Tibial artery (tissue), 4 donors: ENCODE measurements around the gene FCRL1.
A peak's percentile ranks its signal among the peaks of the same experiment; 100 is the strongest.

Experiments
- DNase-seq, 2 donors: peaks; one replicate each; pipeline ENCODE4 v3.0.0-alpha.2; 2019
- H3K27ac ChIP-seq, 2 donors: fragments of 200-600 bp; sonication (generic) in 1 of 2; 1 replicate in 1 of 2; 2 replicates in 1 of 2; pipeline ENCODE4 v1.5.1; 2018 to 2019; ENCODE audit warnings: mild to moderate bottlenecking in 1 of 2
- H3K27me3 ChIP-seq, 2 donors: fragments of 200-600 bp; sonication (generic) in 1 of 2; one replicate each; pipeline versions ENCODE4 v1.5.1 to v1.6.0; 2016 to 2019
- H3K36me3 ChIP-seq, 3 donors: fragments of 200-600 bp; sonication (generic) in 2 of 3; one replicate each; pipeline ENCODE4 v1.5.1; 2016 to 2019; ENCODE audit warnings: mild to moderate bottlenecking in 2 of 3
- H3K4me1 ChIP-seq, 4 donors: fragments of 200-600 bp; sonication (generic) in 2 of 4; 1 replicate in 3 of 4; 2 replicates in 1 of 4; pipeline ENCODE4 v1.5.1; 2016 to 2019
- H3K4me3 ChIP-seq, 2 donors: fragments of 200-600 bp; sonication (generic) in 1 of 2; 1 replicate in 1 of 2; 2 replicates in 1 of 2; pipeline ENCODE4 v1.5.1; 2018 to 2019; ENCODE audit warnings: mild to moderate bottlenecking in 2 of 2
- H3K9me3 ChIP-seq, 3 donors: fragments of 200-600 bp; sonication (generic) in 1 of 3; one replicate each; pipeline ENCODE4 v1.5.1; 2016 to 2019
- intact Hi-C: fragments of 100-400 bp; cut with DNase I; formaldehyde crosslinking; loops from one replicate; pipeline ENCODE4 v1.15.0; 2023; ENCODE audit warnings: low total_unique reads
- TF ChIP-seq, protein P1 (sequence below), 2 experiments: fragments of 200-600 bp in 1 of 2; fragments of 450-650 bp in 1 of 2; IDR thresholded peaks; one replicate each; pipeline ENCODE4 v1.5.1; 2017 to 2019; ENCODE audit warnings: antibody characterized with exemption in 2 of 2, mild to moderate bottlenecking in 1 of 2, moderate library complexity in 1 of 2

The FCRL1 gene

DNA sequence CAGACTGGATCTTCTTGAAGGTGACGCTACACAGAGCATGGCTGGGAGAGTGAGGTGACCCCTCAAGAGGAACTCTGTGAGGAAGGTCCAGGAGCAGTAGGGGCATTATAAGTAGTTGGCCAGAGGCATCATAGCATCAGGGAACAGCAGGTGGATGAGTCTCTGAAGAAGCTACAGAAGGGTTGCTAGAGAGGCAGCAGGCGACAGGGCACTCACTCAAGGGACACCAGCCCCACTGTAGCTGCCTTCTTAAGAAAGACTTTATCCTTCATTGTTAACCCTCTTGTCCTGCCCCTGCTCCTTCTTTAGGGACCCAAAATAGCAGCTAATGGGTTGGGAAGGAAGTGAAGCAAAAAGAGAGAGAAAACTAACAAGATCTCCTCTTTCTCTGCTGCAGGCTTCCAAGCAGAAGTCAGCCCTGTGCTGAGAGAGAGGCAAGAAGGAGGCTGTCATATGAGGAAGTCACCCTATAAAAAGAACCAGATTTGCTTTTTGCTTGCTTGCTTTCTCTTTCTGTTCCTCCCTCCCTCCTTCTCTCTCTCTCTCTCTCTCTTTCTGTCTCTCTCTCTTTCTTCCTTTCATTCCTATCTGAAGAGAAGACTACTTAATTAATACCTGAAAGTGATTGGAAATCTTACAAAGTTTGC, 29.4 kb upstream of the FCRL1 start:
- TF ChIP-seq, protein P1, sequence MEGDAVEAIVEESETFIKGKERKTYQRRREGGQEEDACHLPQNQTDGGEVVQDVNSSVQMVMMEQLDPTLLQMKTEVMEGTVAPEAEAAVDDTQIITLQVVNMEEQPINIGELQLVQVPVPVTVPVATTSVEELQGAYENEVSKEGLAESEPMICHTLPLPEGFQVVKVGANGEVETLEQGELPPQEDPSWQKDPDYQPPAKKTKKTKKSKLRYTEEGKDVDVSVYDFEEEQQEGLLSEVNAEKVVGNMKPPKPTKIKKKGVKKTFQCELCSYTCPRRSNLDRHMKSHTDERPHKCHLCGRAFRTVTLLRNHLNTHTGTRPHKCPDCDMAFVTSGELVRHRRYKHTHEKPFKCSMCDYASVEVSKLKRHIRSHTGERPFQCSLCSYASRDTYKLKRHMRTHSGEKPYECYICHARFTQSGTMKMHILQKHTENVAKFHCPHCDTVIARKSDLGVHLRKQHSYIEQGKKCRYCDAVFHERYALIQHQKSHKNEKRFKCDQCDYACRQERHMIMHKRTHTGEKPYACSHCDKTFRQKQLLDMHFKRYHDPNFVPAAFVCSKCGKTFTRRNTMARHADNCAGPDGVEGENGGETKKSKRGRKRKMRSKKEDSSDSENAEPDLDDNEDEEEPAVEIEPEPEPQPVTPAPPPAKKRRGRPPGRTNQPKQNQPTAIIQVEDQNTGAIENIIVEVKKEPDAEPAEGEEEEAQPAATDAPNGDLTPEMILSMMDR (IDR thresholded peaks at IDR 0.05) = no peak
- no peaks in the 10 kb centered on the region for H3K4me1 ChIP-seq
- no peaks in the 10 kb centered on the region for H3K27me3 ChIP-seq
- H3K27ac ChIP-seq = no peak overlapping the region
- H3K36me3 ChIP-seq = no peaks in the 10 kb centered on the region
- intact Hi-C loops = no loop called here
- no peak for DNase-seq
- no peak overlapping the region for H3K4me3 ChIP-seq
- H3K9me3 ChIP-seq = no peaks in the 10 kb centered on the region

DNA sequence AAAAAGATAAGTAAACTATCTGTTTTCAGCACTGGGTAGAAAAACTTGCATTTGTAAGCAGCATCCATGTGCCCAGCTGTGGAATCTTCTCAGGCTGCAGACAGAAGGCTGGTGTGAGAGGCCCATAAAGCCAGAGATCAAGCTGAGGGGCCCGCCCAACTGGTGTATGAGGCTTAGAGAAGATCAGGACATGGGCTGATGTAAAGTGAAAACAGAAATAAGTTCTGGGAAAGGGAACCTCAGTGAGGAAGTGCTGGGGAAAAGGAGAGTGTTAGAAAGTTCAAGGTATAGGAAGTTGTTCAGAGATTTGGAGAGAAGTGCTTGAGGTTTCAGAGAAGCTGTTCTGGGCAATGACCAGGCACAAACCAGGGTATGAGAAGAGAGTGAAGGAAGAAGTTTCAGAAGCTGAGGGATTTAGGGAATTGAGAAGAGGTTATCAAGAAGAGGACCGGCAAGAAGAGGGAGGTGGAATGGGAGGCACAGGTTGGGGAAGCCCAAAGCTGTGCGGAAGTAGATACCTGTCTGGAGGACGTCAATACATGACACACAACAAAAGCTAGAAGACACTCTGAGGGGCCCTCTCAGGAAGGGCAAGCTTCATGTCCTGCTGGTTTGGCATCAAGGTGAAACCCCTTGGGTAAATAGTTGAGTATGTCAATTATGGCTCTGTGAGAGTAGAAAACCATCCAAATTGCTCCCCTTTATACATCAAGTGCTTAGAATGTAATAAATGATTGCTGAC, 24.3 kb upstream of the FCRL1 start:
- Histone ChIP-seq H3K9me3 (no peaks in the 10 kb centered on the region), H3K4me3 (no peak overlapping the region), H3K36me3 (no peaks in the 10 kb centered on the region), H3K4me1 (no peaks in the 10 kb centered on the region), H3K27me3 (no peaks in the 10 kb centered on the region), H3K27ac (no peak overlapping the region)
- TF ChIP-seq, protein P1 (IDR thresholded peaks at IDR 0.05) = no peak
- intact Hi-C loops = no loop called here
- DNase-seq = peak in 1 of 2 donors; percentile 30

DNA sequence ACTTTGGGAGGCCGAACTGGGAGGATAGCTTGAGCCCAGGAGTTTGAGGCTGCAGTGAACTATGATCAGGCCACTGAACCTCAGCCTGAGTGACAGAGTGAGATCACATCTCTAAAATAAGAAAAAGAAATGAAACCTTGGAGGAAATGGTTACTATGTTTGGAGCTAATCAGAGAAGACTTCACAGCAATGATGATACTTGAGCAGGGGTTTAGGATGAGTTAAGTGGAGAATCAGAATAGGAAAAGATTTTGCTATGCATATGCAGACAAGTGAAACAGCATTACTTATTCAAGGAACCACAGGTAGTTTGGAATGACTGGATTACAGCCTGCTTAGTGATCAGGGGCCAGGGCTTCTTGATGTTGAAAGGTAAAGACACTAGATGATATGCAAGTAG, 23.0 kb upstream of the FCRL1 start:
- TF ChIP-seq, protein P1 (IDR thresholded peaks at IDR 0.05) = no peak
- no peaks in the 10 kb centered on the region for H3K4me1 ChIP-seq
- intact Hi-C loops = no loop called here

DNA sequence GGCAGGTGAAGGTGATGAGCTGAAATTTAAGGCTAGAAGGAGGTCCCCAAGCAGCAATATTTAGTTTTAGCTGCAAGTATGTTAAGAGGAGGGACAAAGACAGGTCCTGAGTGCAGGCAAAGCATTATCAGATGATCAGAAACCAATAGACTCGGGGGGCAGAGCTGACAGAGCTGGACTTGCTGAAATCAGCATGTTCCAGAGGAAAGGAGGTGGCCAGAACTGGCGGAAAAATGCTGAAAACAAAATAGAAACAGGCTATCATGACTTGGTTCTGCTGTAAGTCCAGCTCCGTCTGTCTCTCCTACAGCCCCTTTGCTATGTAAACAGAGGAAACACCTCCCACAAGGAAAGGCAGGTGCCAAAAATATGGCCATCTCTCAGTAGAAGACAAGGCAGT, 21.8 kb upstream of the FCRL1 start, which contains the start of gene CD5L:
TSS of gene CD5L (minus strand) at position 101 of the 400 bp plus-strand sequence. CDS start 107 bp downstream, outside the sequence.
- H3K27me3 ChIP-seq = no peaks in the 10 kb centered on the region
- H3K27ac ChIP-seq = no peak within 1 kb of the TSS
- no peaks in the 10 kb centered on the region for H3K9me3 ChIP-seq
- DNase-seq = no peak
- TF ChIP-seq, protein P1 (IDR thresholded peaks at IDR 0.05) = no peak
- H3K36me3 ChIP-seq = no peaks in the 10 kb centered on the region
- no peaks in the 10 kb centered on the region for H3K4me1 ChIP-seq
- intact Hi-C loops = no loop called here
- H3K4me3 ChIP-seq = no peak within 1 kb of the TSS

More for the DNA sequence above, 23.0 kb upstream of the FCRL1 start:
- no peaks in the 10 kb centered on the region for H3K27me3 ChIP-seq
- no peaks in the 10 kb centered on the region for H3K36me3 ChIP-seq
- DNase-seq = no peak
- no peak overlapping the region for H3K4me3 ChIP-seq
- no peak overlapping the region for H3K27ac ChIP-seq
- no peaks in the 10 kb centered on the region for H3K9me3 ChIP-seq

DNA sequence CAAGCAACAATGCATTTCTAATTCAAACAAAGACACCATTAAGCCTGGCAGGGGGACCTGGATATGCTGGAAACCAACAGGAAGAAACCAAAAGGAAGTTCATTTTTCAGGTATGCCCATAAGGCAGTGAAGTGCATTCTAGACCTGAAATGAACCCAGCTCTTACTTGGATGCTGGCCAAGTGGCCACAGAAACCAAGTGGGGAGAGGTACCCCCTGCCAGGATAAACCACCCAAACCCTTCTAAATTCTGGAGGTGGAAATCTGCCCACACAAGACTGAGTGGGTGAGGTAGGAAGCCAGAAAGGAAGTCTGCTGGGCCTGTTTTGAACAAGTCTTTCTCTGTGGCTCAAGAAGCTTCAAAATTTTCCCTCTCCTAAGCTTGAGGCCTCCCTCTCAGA, 19.0 kb upstream of the FCRL1 start:
- Histone ChIP-seq H3K27ac (no peak overlapping the region), H3K4me3 (no peak overlapping the region), H3K27me3 (no peaks in the 10 kb centered on the region), H3K4me1 (no peaks in the 10 kb centered on the region), H3K9me3 (no peaks in the 10 kb centered on the region), H3K36me3 (no peaks in the 10 kb centered on the region)
- DNase-seq = no peak
- intact Hi-C loops = no loop called here
- TF ChIP-seq, protein P1 (IDR thresholded peaks at IDR 0.05) = no peak
